IPS-20b (cell line): Measurements from ENCODE around the gene TPPP.

Experiments
- H3K27ac ChIP-seq: one replicate; pipeline ENCODE4 v1.5.1; 2013; ENCODE audit warnings: low read length
- H3K27me3 ChIP-seq: 2 replicates; pipeline ENCODE4 v1.6.1; 2013; ENCODE audit warnings: mild to moderate bottlenecking, low read length, inconsistent platforms; ENCODE audit not compliant: insufficient read depth
- H3K36me3 ChIP-seq: 2 replicates; pipeline ENCODE4 v1.6.1; 2013; ENCODE audit warnings: low read depth, mild to moderate bottlenecking, inconsistent platforms, low read length, moderate library complexity; ENCODE audit not compliant: insufficient read depth
- H3K4me1 ChIP-seq: 2 replicates; pipeline ENCODE4 v1.6.1; 2013; ENCODE audit warnings: mild to moderate bottlenecking, control low read depth, inconsistent platforms, low read length, moderate library complexity; ENCODE audit not compliant: insufficient read depth
- H3K4me3 ChIP-seq: 2 replicates; pipeline ENCODE4 v1.5.1; 2013; ENCODE audit warnings: mild to moderate bottlenecking, low read length, inconsistent platforms
- H3K9ac ChIP-seq: 2 replicates; pipeline ENCODE4 v1.6.1; 2013; ENCODE audit warnings: low read depth, mild to moderate bottlenecking, inconsistent platforms, low read length, moderate library complexity
- H3K9me3 ChIP-seq: 2 replicates; pipeline ENCODE4 v1.6.1; 2013; ENCODE audit warnings: mild to moderate bottlenecking, low read depth, low read length, inconsistent platforms; ENCODE audit not compliant: insufficient read depth

TPPP gene

DNA sequence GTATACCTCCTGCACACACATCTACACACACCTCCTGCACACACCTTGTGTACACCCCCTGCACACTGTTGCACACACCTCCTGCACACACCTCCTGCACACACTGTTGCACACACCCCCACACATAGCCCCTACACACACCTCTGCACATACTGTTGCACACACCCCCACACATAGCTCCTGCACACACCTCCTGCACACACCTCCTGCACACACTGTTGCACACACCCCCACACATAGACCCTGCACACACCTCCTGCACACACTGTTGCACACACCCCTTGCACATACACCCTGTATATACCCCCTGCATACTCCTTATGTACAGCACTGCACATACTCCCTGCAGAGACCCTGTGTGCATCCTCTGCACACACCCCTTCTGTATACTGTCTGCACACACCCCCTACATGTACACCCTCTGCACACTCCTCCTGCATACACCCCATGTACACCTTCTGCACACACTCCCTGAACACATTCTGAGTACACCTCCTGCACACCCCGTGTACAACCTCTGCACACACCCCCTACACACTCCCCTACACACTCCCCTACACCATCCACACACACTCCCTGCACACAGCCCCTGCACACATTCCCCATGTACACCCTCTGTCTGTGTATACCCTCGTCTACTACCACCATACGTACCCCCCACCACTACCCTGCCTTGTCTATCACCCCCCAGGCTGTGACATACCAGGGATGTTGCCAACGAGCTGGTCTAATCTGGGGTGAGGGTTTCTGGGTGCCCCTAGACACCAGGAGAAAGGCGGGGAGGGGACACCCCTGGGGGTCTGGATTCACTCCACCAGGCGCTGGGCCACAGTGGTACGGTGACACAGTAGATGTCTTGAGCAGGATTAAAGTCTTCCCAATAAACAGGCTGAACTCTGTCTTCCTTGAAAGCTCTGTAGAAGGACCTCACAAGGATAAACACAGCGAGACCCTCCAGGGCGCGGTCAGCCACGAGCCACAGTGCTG, 82.1 kb downstream of the TPPP start:
- Histone ChIP-seq H3K4me1 (peaks cover 3% of the 10 kb centered on the region; the same call in 1 of the 2 replicates), H3K9ac (peak overlapping the region; percentile 0; the same call in 1 of the 2 replicates), H3K27ac (no peak overlapping the region), H3K4me3 (peak overlapping the region; percentile 64; the same call in 1 of the 2 replicates), H3K36me3 (no peaks in the 10 kb centered on the region), H3K9me3 (no peaks in the 10 kb centered on the region), H3K27me3 (no peaks in the 10 kb centered on the region)

DNA sequence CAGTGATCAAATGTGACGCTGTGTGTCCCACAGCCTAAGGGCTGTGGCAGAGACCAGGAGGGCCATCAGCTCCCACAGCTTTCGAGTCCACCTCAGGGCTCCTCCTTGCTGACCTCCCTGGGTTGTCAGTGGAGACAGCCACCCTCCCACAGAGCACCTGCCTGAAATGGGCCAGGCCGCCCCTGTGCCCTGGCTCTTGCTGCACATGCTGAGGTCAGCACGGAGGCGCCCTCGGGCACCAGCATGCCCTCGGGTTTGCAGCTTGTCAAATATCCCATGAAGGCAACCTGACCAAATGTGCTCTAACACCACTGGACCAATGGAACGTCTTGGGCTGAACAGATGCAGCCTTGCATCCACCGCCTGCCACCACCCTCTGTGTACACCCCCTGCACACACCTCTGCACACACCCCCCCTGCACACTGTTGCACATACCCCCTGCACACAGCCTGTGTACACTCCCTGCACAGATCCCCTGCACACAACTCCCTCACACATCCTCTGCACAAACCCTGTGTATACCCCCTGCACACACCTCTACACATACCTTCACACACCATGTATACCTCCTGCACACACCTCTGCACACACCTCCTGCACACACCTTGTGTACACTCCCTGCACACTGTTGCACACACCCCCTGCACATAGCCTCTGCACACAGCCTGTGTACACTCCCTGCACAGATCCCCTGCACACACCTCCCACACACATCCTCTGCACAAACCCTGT, 83.0 kb downstream of the TPPP start:
- no peak overlapping the region for H3K9ac ChIP-seq
- H3K27me3 ChIP-seq = no peaks in the 10 kb centered on the region
- H3K27ac ChIP-seq = no peak overlapping the region
- H3K4me3 ChIP-seq = no peak overlapping the region
- H3K36me3 ChIP-seq = no peaks in the 10 kb centered on the region
- no peaks in the 10 kb centered on the region for H3K9me3 ChIP-seq
- H3K4me1 ChIP-seq = peaks cover 3% of the 10 kb centered on the region; the same call in 1 of the 2 replicates
